Progenitor cell of endocrine pancreas (in vitro differentiated cells): ENCODE results near the gene CCL22. TPM values are rescaled to one million over a fixed set of nuclear protein-coding genes. Genes with fewer than 3 reads are reported as not detected.

ENCODE experiments used
- DNase-seq: peaks from one replicate; pipeline ENCODE4 v3.0.0; 2021; ENCODE audit warnings: low spot score; ENCODE audit not compliant: unreplicated experiment
- H3K27ac Mint-ChIP-seq: 2 replicates; pipeline ENCODE4 v1.8.0; 2021; ENCODE audit warnings: mild to moderate bottlenecking, moderate library complexity, mixed read lengths
- H3K27me3 Mint-ChIP-seq: 2 replicates; pipeline ENCODE4 v1.8.0; 2021; ENCODE audit warnings: mixed read lengths
- H3K36me3 Mint-ChIP-seq: 2 replicates; pipeline ENCODE4 v1.8.0; 2022; ENCODE audit warnings: mixed read lengths; ENCODE audit not compliant: insufficient read depth
- H3K4me1 Mint-ChIP-seq: 2 replicates; pipeline ENCODE4 v1.8.0; 2021; ENCODE audit warnings: low read depth, mixed read lengths
- H3K4me3 Mint-ChIP-seq: 2 replicates; pipeline ENCODE4 v1.8.0; 2021; ENCODE audit warnings: low read depth, mild to moderate bottlenecking, moderate library complexity, mixed read lengths
- H3K9me3 Mint-ChIP-seq: 2 replicates; pipeline ENCODE4 v1.8.0; 2021; ENCODE audit warnings: low read depth, mixed read lengths
- total RNA-seq: library from RNA; stranded (reverse); gene quantifications from 2 replicates; pipeline ENCODE4 v1.2.1, GENCODE V29; 2021
- TF ChIP-seq, protein P1 (sequence below): fragments of 200-600 bp; sonication (generic); IDR thresholded peaks from one replicate; pipeline ENCODE4 v1.5.0; 2021; ENCODE audit warnings: antibody characterized with exemption, mild to moderate bottlenecking; ENCODE audit not compliant: unreplicated experiment

Gene CCL22
- total RNA-seq, 1 donor from 2014 or later, result not detected

DNA sequence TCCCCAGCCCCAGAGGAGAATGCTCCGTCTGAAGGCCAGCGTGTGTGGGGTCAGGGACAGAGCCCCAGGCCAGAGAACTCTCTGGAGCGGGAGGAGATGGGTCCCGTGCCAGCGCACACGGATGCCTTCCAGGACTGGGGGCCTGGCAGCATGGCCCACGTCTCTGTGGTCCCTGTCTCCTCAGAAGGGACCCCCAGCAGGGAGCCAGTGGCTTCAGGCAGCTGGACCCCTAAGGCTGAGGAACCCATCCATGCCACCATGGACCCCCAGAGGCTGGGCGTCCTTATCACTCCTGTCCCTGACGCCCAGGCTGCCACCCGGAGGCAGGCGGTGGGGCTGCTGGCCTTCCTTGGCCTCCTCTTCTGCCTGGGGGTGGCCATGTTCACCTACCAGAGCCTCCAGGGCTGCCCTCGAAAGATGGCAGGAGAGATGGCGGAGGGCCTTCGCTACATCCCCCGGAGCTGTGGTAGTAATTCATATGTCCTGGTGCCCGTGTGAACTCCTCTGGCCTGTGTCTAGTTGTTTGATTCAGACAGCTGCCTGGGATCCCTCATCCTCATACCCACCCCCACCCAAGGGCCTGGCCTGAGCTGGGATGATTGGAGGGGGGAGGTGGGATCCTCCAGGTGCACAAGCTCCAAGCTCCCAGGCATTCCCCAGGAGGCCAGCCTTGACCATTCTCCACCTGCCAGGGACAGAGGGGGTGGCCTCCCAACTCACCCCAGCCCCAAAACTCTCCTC, 24.1 kb downstream of the CCL22 start:
- no peak overlapping the region for H3K27ac Mint-ChIP-seq
- TF ChIP-seq, protein P1, sequence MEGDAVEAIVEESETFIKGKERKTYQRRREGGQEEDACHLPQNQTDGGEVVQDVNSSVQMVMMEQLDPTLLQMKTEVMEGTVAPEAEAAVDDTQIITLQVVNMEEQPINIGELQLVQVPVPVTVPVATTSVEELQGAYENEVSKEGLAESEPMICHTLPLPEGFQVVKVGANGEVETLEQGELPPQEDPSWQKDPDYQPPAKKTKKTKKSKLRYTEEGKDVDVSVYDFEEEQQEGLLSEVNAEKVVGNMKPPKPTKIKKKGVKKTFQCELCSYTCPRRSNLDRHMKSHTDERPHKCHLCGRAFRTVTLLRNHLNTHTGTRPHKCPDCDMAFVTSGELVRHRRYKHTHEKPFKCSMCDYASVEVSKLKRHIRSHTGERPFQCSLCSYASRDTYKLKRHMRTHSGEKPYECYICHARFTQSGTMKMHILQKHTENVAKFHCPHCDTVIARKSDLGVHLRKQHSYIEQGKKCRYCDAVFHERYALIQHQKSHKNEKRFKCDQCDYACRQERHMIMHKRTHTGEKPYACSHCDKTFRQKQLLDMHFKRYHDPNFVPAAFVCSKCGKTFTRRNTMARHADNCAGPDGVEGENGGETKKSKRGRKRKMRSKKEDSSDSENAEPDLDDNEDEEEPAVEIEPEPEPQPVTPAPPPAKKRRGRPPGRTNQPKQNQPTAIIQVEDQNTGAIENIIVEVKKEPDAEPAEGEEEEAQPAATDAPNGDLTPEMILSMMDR, result no peak
- H3K27me3 Mint-ChIP-seq, result peaks cover 4% of the 10 kb centered on the region
- no peak overlapping the region for H3K4me3 Mint-ChIP-seq
- H3K4me1 Mint-ChIP-seq, result peaks cover 3% of the 10 kb centered on the region
- H3K36me3 Mint-ChIP-seq, result no peaks in the 10 kb centered on the region
- no peak for DNase-seq
- no peaks in the 10 kb centered on the region for H3K9me3 Mint-ChIP-seq

- H3K9me3 Mint-ChIP-seq, result no peaks in the 10 kb centered on the region
- DNase-seq, result no peak
- H3K36me3 Mint-ChIP-seq, result no peaks in the 10 kb centered on the region
- H3K4me3 Mint-ChIP-seq, result no peak overlapping the region
- peaks cover 6% of the 10 kb centered on the region for H3K27me3 Mint-ChIP-seq
- H3K27ac Mint-ChIP-seq, result no peak overlapping the region
- no peaks in the 10 kb centered on the region for H3K4me1 Mint-ChIP-seq
- TF ChIP-seq, protein P1, result no peak
These were observed 25.0 kb downstream of the CCL22 start for GRCh38 chr16:57383276-57384247.

GRCh38 chr16:57384248-57385070, 25.9 kb downstream of the CCL22 start:
- no peaks in the 10 kb centered on the region for H3K9me3 Mint-ChIP-seq
- DNase-seq, result no peak
- H3K27ac Mint-ChIP-seq, result no peak overlapping the region
- no peaks in the 10 kb centered on the region for H3K4me1 Mint-ChIP-seq
- peaks cover 8% of the 10 kb centered on the region for H3K27me3 Mint-ChIP-seq
- H3K4me3 Mint-ChIP-seq, result no peak overlapping the region
- H3K36me3 Mint-ChIP-seq, result no peaks in the 10 kb centered on the region
- TF ChIP-seq, protein P1, result no peak

DNA sequence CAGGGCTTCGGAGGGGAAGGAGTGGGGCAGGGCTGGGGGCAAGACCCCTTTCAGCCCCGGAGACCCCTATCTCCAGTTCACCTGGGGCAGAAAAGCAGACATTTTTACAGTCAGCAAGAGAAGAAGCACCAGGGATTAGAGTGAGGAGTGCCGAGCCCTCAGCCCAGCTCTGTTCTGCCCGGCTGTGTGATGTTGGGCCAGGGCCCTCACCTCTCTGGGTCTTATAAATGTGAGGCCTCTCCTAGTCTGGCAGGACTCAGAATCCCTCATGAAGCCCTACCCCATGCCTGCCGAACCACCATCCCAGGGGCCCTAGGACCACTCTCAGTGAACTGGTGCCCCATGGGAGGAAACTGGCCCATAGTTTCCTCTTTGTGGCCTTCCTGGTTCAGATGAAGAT, 26.5 kb downstream of the CCL22 start:
- DNase-seq, result no peak
- Mint-ChIP-seq H3K9me3 (no peaks in the 10 kb centered on the region), H3K4me1 (no peaks in the 10 kb centered on the region), H3K4me3 (no peak overlapping the region), H3K36me3 (no peaks in the 10 kb centered on the region), H3K27ac (no peak overlapping the region), H3K27me3 (peaks cover 8% of the 10 kb centered on the region)
- TF ChIP-seq, protein P1, result no peak
